NCI-H526 (cell line): ENCODE measurements around the gene N4BP3.
A peak's percentile ranks its signal among the peaks of the same experiment; 100 is the strongest.

Experiments used
- DNase-seq, 2 experiments: peaks; one replicate each; lab custom pipeline; 2025; lab: John Stamatoyannopoulos, UW

Gene N4BP3

DNA sequence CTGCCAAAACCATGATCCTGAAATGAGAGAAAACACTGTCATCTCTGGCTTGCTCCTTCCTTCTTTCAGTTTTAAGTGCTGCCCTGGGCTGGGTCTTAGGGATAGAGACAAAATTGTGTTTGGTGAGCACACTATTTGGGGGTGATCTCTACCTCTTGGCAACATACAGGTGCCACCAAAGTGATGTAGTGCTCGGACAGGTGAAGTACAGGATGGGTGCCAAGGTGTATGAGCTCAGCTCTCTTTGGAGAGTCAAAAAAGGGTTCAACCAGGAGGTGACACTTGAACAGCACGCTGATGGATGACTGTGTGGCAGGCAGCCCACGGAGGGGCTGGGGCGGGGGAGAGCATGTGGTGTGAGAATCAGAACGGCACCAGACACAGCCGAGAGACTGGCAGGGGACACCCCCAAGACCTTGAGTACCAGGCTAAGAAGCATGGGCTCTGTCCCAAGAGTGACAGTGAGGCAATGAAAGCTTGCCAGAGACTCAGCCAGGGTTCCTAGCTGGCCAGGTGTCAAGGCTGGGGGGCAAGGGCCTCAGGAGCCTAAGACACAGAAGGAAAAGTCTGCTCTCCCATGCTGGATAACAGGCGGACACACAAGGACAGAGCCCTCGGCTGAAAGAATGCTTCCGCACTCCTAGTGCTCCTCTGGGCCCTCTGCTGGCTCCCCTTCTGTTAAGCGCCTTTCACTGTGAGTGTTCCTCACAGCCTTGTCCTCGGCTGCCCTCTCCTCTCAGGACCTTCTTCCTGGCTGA lies 37.8 kb downstream of the N4BP3 start:
- no peak for DNase-seq

DNA sequence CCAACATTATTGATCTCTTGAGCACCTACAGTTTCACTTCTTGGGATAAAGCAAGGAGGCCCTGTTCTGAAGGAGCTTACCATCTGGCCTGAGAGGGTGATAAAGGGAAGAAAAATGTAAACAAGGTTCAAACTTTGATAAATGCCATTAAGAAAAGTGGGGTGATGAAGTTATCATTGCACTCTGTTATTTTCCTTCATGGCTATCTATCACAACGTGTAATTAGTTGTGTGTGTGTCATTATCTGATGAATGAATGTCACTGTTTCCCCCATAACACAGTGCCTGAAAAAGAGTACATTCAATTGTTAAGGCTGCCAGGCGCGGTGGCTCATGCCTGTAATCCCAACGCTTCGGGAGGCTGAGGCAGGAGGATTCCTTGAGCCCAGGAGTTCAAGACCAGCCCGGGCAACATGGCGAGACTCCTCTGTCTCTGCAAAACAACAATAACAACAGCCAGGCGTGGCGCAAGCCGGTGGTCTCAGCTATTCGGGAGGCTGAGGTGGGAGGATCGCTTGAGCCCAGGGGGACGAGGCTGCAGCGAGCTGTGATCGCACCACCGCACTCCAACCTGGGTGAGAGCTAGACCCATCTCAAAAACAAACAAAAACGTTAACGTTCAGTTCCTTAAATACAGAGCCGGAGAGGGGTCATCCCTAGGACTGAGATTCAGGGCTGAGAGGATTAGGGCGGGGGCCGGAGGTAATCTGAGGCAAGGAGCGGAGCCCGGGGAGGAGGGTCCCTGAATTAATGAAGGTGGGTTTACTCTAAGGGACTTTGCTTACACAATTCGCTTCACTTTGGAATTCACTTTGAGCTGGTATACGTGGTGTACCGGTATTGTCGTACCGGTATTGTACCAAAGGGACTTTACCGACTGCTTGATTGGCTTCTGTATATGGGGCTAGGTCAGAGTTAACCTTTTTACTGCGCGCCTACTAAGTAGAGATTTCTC lies 39.4 kb downstream of the N4BP3 start:
- DNase-seq: no peak

DNA sequence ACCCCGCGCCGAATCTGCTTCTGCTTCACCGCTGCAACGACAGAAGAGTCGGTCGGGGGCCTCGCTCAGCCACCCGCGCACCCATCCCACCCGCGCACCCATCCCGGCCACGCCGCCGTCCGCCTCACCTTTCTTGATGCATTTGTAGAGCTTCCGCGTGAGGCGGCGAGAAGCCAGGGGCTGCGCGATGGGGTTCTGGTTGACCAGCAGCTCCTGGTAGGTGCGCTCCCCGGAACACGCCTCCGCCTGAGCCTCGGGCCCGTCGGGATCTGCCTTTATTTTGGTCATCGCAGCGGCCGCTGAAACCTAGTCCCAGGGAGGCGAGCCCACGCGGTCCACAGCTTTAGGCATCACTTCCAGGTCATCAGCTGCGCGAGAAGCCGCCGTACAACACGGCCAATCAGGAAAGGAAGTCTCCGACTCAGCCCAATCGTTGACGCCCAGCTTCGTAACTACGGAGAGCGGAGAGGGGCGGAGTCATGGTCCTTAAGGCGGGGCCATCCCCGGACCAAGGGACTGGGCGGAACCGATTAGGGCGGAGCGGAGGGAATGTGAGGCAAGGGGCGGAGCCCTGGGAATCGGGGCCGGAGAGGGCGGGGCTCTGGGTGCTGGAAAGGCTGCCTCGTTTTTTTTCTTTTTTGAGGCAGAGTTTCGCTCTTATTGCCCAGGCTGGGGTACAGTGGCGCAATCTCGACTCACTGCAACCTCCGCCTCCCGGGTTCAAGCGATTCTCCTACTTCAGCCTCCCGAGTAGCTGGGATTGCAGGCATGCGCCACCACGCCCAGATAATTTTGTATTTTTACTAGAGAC lies 40.4 kb downstream of the N4BP3 start, which contains the start of gene NHP2:
NHP2 (minus strand) TSS at position 356 of the 811 bp plus-strand sequence; CDS start at position 288, 68 bp downstream.
- peak; percentile 86 to 96 for DNase-seq

DNA sequence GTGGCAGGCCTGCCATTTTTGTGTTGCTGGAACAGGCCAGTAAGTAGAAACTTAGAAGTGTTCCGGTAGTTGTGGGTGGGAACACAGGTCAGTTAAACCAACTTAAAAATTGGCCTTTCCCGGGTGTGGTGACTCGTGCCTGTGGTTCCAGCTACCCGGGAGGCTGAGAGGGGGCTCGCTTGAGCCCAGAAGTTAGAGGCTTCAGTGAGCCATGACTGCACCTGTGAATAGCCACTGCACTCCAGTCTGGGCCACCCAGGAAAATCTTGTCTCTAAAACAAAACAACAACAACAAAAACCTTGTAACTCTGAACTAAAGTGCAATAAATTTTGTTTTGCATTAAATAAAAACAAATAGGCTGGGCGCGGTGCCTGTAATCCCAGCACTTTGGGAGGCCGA lies 41.7 kb downstream of the N4BP3 start:
- no peak for DNase-seq

DNA sequence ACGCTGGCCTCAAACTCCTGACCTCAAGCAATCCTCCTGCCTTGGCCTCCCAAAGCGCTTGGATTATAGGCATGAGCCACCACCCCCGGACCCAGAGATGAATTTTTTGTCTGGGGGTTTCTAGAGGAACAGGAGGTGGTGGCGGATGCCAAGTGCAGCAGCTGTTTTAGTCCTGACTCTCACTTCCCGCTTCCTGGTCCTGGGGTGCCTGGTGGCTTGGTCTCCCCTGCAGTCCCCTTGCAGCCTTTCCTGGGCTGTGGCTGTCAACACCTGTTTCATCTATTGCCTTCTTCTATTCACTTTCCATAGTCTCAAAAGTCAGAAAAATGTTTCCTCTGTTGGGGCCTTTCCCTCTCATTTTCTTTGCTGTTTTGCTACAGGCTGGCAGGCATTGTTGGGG lies 46.8 kb downstream of the N4BP3 start:
- no peak for DNase-seq

DNA sequence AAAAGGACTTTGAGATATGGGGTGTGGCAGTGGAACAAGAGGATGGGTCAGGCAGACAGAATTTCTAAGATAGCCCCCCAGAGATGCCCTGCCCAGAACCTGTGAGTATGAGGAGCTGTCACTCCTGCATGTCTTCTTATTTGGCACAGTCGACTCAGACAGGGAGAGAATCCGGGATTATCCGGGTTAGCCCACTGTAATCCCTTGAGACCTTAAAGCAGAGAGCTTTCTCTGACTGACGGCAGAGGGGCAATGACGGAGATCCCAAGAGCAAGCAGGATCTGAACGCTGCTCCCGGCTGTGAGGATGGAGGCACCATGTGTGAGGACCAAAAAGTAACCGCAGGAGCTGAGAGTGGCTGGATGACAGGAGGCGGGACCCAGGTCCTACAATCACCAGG lies 49.1 kb downstream of the N4BP3 start:
- no peak for DNase-seq

DNA sequence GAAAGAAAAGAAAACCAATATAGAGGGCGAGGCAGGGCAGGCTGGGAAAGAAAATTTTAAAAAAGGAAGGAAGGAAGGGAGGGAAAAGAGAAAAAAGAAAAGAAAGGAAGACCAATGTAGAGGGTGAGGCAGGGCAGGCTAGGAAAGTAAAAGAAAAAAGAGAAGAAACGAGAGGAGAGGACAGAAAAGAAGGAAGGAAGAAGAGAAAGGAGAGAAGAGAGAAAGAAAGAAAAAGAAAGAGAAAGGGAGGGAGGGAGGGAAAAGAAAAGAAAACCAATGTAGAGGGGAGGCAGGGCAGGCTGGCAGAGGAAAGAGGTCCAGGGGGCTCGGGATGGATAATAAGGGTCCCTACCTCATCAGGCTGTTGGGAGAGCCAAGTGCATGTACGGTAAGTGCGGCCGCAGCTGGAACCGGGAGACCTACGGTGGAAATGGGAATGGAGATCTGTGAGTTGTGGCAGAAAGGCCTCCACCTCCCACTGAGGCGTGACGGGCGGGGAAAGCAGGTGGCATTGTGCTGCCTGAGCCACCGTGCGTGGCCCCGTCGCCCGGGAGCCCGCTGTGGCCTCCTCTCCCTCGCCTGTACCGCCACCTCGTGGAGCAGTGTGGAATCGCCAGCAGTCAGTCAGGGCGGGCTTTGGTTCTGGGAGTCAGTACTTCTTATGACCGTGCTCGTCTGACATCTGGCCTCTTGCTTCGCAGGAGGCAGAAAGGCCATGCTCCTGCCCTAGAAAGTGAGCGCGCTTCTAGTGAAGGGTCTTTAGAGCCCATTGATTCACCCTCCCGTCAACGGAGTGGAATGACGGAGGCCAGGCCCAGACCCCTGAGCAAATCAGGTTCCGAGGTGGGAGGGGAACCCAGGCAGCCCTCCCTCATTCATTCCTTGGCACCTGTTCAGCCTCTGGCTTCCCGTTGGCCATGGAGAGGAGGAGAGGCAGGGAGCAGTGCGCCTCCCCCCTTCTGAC lies 50.7 kb downstream of the N4BP3 start:
- peak; percentile 56 to 87 for DNase-seq

DNA sequence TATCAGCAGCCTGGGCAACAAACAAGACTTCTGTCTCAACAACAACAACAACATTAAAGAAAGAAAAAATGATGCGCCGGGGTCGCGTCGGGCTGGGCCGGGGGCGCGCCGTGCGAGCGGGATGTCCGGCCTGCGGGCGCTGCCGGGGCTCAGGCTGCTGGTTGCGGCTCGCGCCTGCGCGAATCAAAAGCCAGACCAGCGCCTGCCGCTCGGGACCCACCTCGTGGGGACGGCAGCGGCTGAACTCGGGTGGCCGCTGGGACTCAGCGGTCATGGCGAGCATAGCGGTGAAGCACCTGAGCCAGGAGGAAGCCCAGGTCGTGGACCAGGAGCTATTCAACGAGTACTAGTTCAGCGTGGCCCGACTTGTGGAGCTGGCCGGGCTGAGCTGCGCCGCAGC lies 52.2 kb downstream of the N4BP3 start:
- no peak for DNase-seq

DNA sequence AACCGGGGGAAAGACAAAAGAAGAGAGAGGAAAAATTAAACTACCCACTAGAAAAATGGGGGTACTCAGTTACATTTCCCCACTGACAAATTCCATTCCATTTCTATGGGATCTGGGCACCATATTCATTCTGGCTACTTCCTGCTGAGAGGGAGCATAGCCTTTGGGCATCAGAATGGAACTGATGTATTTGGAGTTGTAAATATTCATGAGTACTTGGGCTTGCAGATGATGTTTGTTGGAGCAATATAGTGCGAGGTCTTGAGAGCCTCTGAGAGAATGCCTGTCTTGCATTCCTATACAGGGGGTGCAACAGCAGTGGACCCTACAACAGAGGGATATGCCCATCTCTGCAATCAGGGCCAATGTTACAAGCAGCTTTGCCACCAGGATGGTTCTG lies 57.1 kb downstream of the N4BP3 start:
- DNase-seq: no peak

DNA sequence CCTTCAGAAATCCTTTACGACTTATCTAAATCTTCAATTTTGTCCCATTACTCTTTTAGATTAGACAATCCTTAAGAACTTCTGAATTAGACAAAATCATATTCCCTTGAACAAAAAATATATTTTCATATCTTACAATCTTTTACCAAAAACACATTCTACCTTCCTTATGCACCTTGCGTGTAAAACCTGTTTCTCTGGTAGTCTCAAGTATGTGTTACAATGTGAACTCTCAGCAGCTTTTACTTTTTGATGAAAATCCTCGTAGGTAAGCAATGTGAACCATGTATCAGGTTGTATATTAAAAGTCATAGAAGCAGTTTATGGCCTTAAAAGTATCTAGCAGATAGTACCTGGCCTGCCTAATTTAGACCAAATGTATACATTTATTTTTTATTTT lies 61.1 kb downstream of the N4BP3 start:
- DNase-seq: no peak
